T47D (cell line): Measurements from ENCODE around the gene NELL1.

ENCODE experiments used
- DNase-seq, 2 experiments: peaks; one replicate each; pipeline versions ENCODE4 v3.0.0 to v3.0.0-alpha.2; 2011 to 2012; ENCODE audit warnings: low read depth in 1 of 2, low spot score in 1 of 2
- JUND ChIP-seq: IDR thresholded peaks from 2 replicates; pipeline ENCODE4 v1.6.1; 2012; ENCODE audit warnings: low read depth
- in situ Hi-C: cut with HindIII; loops from 2 replicates; pipeline ENCODE4 v1.10.0; 2016; ENCODE audit warnings: low sequenced_read_pairs, low pct_unique_long_range_greater_than_20kb

NELL1 gene

GRCh38 chr11:21430537-21430936, 761.2 kb downstream of the NELL1 start:
- TF ChIP-seq JUND = no peak
- in situ Hi-C loops = no loop called here
- DNase-seq = no peak

DNA sequence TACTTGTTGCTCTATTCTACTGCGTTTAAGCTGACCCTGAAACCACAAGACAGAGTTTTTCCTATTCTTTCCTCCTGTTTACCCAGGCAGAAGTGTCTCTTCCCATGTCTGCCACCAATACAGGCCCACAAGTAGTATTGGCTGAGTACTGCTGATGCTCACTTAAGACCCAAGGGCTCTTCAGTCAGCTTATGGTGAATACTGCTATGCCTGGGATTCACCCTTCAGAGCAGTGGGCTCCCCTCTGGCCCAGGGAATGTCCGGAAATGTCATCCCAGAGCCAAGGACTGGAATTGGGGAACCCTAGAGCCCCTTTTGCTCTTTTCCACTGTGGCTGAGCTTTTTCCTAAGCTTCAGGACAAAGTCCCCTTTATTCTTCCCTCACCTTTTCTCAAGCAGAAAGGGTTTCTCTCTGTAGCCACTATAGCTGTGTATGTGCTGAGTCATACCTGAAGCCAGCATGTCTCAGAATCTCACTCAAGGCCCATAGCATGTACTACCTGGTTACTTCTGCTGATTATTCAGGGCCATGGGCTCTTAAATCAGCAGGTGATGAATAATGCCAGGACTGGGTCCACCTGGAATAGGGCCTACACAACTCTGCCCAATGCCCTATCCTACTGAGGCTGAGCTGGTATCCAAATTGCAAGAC, 777.7 kb downstream of the NELL1 start:
- DNase-seq = no peak
- no peak for TF ChIP-seq JUND
- in situ Hi-C loops = no loop called here

DNA sequence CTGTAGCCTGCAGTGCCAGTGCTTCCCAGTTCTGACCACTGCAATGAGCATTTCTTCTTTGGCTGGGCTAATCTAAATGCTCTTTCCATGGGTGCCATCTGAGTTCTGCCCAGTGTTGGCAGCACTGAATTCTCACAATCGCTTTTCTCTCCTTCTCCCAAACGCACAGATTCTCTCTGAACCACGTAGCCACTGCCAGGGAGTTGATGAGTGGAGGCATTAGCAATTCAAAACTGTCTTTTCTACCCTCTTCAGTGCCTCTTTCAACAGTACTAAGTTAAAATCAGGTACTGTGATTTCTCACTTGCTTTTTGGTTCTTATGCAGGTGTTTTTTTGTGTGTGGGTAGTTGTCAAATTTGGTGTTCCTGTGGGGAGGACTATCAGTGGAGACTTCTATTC, 778.5 kb downstream of the NELL1 start:
- in situ Hi-C loops = no loop called here
- TF ChIP-seq JUND = no peak
- DNase-seq = no peak

DNA sequence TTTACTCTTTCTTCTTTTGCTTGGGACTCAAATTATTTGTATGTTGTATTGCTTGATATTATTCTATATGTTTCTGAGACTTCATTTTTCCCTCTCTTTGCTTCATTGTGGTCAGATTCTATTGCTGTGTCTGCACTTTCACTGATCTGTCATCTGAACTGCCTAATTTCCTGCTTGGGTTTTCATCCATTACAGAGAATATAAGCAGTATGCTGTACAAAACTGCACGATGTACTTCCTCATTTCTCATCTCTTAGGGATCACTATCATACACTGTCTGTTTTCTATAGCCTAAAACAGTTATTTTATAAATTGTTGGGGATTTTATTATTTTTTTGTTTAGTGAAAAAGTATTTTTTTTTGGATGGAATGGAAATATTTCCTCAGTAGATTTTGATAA, 786.8 kb downstream of the NELL1 start:
- no peak for TF ChIP-seq JUND

DNA sequence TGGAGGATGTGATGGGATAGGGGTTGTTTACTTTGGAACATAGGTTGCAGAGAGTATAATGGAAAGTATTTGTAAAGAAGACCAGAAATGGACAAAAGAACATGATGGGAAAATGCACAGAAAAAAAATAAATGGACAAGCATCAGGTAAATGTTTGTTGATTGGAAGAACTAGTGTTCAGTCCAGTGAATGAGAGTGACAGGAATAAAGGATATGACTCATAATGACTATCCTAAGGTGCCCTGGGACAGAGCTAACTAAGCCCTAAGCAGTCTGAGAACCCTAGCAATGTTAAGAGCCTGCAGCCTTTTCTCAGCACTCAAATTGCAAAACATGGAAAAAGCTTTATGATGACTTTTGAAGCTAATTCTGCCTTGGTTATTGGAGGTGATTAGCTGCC, 790.7 kb downstream of the NELL1 start:
- no peak for DNase-seq
- TF ChIP-seq JUND = no peak
- in situ Hi-C loops = no loop called here

More for the DNA sequence above, 786.8 kb downstream of the NELL1 start:
- in situ Hi-C loops = no loop called here
- DNase-seq = no peak

GRCh38 chr11:21461701-21462100, 792.3 kb downstream of the NELL1 start:
- in situ Hi-C loops = no loop called here
- no peak for TF ChIP-seq JUND

GRCh38 chr11:21464601-21465193, 795.3 kb downstream of the NELL1 start:
- DNase-seq = peak in 1 of 2 experiments; percentile 31

More at GRCh38 chr11:21461701-21462100, 792.3 kb downstream of the NELL1 start:
- no peak for DNase-seq

GRCh38 chr11:21465203-21465602, 795.8 kb downstream of the NELL1 start:
- in situ Hi-C loops = no loop called here
- DNase-seq = no peak
- TF ChIP-seq JUND = no peak

More at GRCh38 chr11:21464601-21465193, 795.3 kb downstream of the NELL1 start:
- TF ChIP-seq JUND = no peak
- in situ Hi-C loops = no loop called here

- in situ Hi-C loops = no loop called here
- TF ChIP-seq JUND = no peak
- DNase-seq = no peak
Measured at GRCh38 chr11:21465920-21466319, 796.5 kb downstream of the NELL1 start.

DNA sequence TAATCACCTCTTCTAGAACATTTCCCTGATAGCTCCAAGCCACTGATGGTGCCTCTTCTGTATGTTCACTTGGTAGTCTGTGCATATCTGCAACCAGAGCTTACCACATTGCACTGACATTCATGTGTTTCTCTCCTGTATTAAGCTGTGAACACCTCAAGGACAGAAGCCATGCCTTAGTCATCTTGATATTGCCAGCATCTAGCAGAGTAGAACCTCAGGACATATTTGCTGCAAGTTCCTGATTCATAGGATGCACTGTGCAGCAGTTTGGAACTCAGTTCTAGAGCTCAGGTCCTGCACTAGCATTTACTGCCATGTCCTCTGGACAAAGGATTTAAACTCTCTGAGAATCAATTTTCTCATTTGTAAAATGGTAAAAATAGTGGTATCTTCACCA, 801.1 kb downstream of the NELL1 start:
- DNase-seq = no peak
- in situ Hi-C loops = no loop called here
- TF ChIP-seq JUND = no peak

DNA sequence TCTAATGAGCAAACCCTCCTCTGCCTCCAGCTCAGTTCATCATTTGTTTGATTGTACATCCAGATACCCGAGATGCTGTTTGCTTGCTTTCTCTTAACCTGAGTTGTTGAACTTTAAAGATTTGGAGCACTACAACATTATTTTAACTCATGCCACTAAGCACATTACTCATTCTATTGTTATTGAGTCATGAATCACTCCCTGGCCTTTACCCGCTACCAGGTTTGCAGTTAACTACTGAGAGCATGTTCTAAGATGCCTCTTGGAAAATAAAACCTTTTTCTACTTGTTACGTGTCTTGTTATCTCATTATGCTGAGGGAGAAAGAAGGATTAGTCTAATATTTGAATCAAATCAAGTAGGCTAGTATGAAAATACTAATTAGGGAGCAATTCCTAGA, 802.9 kb downstream of the NELL1 start:
- TF ChIP-seq JUND = no peak
- no peak for DNase-seq
- in situ Hi-C loops = no loop called here

GRCh38 chr11:21474529-21474928, 805.1 kb downstream of the NELL1 start:
- in situ Hi-C loops = no loop called here
- DNase-seq = no peak
- TF ChIP-seq JUND = no peak

GRCh38 chr11:21475276-21475675, 805.9 kb downstream of the NELL1 start:
- TF ChIP-seq JUND = no peak
- in situ Hi-C loops = no loop called here
- DNase-seq = no peak

DNA sequence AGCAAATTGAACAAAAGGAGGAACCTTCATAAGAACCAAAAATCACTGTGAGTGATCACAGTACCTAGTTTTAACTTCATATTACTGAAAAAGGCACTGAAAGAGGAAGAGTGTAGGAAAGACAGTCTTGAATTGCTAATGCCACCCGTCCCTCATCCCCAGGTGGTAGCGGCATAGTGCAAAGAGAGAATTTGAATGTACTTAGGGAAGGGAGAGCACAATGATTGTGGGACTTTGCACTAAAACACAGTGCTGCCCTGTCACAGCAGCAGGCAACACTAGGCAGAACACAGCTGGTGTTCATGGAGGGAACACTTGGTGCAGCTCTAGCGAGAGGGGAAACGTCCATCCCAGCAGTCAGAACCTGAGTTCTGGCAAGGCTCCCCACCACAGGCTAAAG, 807.2 kb downstream of the NELL1 start:
- no peak for TF ChIP-seq JUND
- no peak for DNase-seq
- in situ Hi-C loops = no loop called here
